ENCODE results near the gene SCLT1. TPM values are rescaled to one million over a fixed set of nuclear protein-coding genes. Genes with fewer than 3 reads are reported as not detected.

Gene SCLT1
- total and polyA plus RNA-seq, 3 donors from 2014 or later: 5.9 to 25.3 (median 17.5) TPM

DNA sequence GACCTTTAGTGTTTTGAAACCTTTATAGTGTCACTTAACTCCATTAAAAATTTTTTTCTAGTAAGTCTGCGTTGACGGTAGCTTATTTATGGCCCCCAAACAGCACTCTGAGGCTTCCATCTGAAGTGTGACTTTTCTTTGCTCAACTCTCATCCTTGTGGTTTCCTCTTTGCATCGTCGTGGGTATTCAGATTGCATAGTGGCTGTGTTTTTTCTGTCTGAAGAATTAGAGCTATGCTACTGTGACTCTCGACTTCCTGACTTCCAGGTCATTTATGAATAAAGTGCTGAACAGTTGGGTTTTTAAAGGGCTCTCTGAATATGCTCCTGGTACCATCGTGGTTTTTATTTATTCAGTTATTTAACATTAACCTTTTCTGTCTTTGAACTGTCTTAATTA, 238.9 kb downstream of the SCLT1 start:
- Histone ChIP-seq H3K27ac (peak overlapping the region in 1 of 2 donors; percentile 63), H3K4me1 (peaks cover 17% of the 10 kb centered on the region), H3K4me3 (no peak overlapping the region), H3K9me3 (no peaks in the 10 kb centered on the region), H3K27me3 (no peaks in the 10 kb centered on the region), H3K36me3 (ENCODE audit: low read depth, missing control alignments) (no peaks in the 10 kb centered on the region)
- 60 to 64% methylated on average over 6 of the region's 6 CpGs for WGBS, 2 donors
- no peak for DNase-seq
- TF ChIP-seq, protein P1, sequence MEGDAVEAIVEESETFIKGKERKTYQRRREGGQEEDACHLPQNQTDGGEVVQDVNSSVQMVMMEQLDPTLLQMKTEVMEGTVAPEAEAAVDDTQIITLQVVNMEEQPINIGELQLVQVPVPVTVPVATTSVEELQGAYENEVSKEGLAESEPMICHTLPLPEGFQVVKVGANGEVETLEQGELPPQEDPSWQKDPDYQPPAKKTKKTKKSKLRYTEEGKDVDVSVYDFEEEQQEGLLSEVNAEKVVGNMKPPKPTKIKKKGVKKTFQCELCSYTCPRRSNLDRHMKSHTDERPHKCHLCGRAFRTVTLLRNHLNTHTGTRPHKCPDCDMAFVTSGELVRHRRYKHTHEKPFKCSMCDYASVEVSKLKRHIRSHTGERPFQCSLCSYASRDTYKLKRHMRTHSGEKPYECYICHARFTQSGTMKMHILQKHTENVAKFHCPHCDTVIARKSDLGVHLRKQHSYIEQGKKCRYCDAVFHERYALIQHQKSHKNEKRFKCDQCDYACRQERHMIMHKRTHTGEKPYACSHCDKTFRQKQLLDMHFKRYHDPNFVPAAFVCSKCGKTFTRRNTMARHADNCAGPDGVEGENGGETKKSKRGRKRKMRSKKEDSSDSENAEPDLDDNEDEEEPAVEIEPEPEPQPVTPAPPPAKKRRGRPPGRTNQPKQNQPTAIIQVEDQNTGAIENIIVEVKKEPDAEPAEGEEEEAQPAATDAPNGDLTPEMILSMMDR (IDR thresholded peaks at IDR 0.05): no peak
- TF ChIP-seq POLR2A (IDR thresholded peaks at IDR 0.05): no peak
- intact Hi-C loops (cut with DNase I; ENCODE audit: low total_unique reads): no loop called here

DNA sequence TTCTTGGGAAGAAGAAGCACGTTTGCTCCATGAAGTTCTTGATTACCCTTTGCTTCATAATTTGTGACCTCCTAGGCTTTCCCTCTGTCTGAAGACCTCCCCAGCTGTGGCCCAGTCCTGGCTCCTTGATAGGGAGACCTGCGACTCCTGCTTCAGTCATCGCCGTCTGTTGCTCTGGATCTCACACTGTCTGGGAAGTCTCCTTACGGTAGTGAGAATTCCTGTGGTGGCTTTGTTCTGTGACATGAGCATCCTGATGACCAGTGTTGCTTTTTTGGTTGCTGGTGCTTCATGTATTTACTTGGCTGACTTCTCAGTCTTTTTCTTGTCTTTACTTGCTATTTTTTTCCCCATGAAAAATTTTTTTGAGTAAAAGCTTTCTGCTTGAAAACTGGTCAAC, 239.6 kb downstream of the SCLT1 start:
- intact Hi-C loops (cut with DNase I; ENCODE audit: low total_unique reads): no loop called here
- WGBS, 2 donors: 78 to 92% methylated on average over 5 of the region's 5 CpGs
- TF ChIP-seq, protein P1 (IDR thresholded peaks at IDR 0.05): no peak
- no peak for TF ChIP-seq POLR2A (IDR thresholded peaks at IDR 0.05)
- no peak for DNase-seq
- no peaks in the 10 kb centered on the region for H3K9me3 ChIP-seq
- H3K4me3 ChIP-seq: no peak overlapping the region
- H3K36me3 ChIP-seq (ENCODE audit: low read depth, missing control alignments): no peaks in the 10 kb centered on the region
- H3K27ac ChIP-seq: no peak overlapping the region
- H3K27me3 ChIP-seq: no peaks in the 10 kb centered on the region
- peaks cover 11% of the 10 kb centered on the region for H3K4me1 ChIP-seq

DNA sequence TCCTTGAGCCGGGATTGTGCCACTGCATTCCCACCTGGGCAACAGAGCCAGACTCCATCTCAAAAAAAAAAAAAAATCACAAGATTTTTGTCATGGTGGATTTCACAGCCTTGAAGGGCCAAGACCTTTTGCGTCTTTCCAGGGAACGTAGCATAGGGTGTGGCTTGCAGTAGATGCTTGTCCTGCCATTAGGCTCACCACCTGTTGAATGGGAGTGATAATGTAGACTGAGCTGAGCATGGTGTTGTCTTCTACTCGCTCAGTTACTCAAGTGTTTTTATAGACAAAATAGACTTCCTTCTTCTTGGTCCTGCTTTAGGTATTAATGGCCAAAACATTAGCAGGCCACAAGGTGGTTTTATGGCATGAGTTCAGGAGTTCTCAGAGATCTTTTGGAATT, 243.1 kb downstream of the SCLT1 start:
- H3K4me1 ChIP-seq: peaks cover 15% of the 10 kb centered on the region
- intact Hi-C loops (cut with DNase I; ENCODE audit: low total_unique reads): no loop called here
- WGBS, 2 donors: 90 to 99% methylated on average over 4 of the region's 4 CpGs
- no peak overlapping the region for H3K27ac ChIP-seq
- H3K9me3 ChIP-seq: no peaks in the 10 kb centered on the region
- TF ChIP-seq POLR2A (IDR thresholded peaks at IDR 0.05): no peak
- TF ChIP-seq, protein P1 (IDR thresholded peaks at IDR 0.05): no peak
- H3K36me3 ChIP-seq (ENCODE audit: low read depth, missing control alignments): no peaks in the 10 kb centered on the region
- H3K4me3 ChIP-seq: no peak overlapping the region
- DNase-seq: no peak
- H3K27me3 ChIP-seq: no peaks in the 10 kb centered on the region

DNA sequence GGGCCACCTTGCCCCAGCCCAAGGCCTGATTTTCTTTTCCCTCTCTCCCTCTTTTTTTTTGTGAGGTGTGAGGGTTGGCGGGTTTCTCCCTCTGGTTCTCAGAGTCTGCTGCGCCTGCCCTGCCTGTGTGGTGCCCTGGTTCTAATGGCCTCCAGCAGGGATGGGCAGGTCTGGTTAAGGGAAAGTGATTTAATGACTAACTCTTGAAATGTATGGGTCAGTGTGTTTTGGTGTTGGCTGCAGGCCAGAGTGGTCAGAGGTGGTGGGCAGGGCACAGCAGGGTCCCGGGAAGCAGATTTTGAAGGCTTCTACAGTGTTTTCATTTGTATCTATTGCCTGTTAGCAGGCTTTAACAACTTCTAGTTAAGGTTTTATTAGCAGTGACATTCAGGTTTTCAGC, 244.9 kb downstream of the SCLT1 start:
- Histone ChIP-seq H3K36me3 (ENCODE audit: low read depth, missing control alignments) (no peaks in the 10 kb centered on the region), H3K4me3 (no peak overlapping the region), H3K27me3 (no peaks in the 10 kb centered on the region), H3K27ac (no peak overlapping the region), H3K4me1 (peaks cover 31% of the 10 kb centered on the region), H3K9me3 (no peaks in the 10 kb centered on the region)
- DNase-seq: no peak
- 91 to 96% methylated on average over 3 of the region's 3 CpGs for WGBS, 2 donors
- TF ChIP-seq, protein P1 (IDR thresholded peaks at IDR 0.05): no peak
- TF ChIP-seq POLR2A (IDR thresholded peaks at IDR 0.05): no peak
- intact Hi-C loops (cut with DNase I; ENCODE audit: low total_unique reads): no loop called here

DNA sequence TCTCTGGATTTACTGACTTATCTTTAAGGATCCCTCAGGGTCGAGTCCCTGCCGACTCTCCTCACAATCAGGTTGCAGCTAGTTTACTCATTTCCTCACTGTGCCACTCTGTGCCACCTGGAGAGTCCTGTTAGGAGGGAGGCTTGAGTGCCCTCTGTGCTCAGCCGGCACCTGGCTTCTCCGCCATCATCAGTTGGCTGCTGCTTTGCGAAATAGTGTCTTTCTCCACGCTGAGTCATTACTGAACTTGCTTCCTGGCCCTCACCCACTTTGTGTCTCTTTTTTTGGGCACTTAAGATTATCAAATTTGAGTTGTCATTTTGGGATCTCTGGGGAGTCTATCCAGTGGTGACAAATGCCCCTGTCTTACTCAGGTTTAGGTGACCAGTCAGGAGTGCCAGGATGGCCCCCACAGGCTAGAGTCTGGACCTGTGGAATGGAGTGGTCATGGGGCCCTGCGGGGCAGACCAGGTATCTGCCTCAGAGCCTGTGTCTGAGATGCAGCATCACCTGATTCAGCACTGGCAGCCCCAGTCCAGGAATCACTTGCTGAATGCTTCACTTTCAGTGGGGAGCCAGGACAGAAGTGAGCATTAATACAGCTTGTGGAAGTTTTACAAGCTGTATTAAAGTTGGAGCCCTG, 246.1 kb downstream of the SCLT1 start:
- H3K4me1 ChIP-seq: peaks cover 35% of the 10 kb centered on the region
- WGBS, 2 donors: 93 to 98% methylated on average over 6 to 7 of the region's 7 CpGs
- H3K4me3 ChIP-seq: no peak overlapping the region
- no peaks in the 10 kb centered on the region for H3K9me3 ChIP-seq
- no peak for DNase-seq
- intact Hi-C loops (cut with DNase I; ENCODE audit: low total_unique reads): no loop called here
- TF ChIP-seq, protein P1 (IDR thresholded peaks at IDR 0.05): no peak
- TF ChIP-seq POLR2A (IDR thresholded peaks at IDR 0.05): no peak
- H3K27ac ChIP-seq: no peak overlapping the region
- H3K36me3 ChIP-seq (ENCODE audit: low read depth, missing control alignments): no peaks in the 10 kb centered on the region
- H3K27me3 ChIP-seq: no peaks in the 10 kb centered on the region

Data from testis (tissue), 3 donors.